CD4-positive, alpha-beta T cell treated with Interleukin-2 at 100 ng/mL for 4 hours (primary cell): Measurements from ENCODE around the gene ACTG1.
A peak's percentile ranks its signal among the peaks of the same experiment; 100 is the strongest.

ENCODE experiments used
- DNase-seq: peaks from one replicate; pipeline ENCODE4 v3.0.0-alpha.2; 2020; ENCODE audit warnings: low spot score

The ACTG1 gene

DNA sequence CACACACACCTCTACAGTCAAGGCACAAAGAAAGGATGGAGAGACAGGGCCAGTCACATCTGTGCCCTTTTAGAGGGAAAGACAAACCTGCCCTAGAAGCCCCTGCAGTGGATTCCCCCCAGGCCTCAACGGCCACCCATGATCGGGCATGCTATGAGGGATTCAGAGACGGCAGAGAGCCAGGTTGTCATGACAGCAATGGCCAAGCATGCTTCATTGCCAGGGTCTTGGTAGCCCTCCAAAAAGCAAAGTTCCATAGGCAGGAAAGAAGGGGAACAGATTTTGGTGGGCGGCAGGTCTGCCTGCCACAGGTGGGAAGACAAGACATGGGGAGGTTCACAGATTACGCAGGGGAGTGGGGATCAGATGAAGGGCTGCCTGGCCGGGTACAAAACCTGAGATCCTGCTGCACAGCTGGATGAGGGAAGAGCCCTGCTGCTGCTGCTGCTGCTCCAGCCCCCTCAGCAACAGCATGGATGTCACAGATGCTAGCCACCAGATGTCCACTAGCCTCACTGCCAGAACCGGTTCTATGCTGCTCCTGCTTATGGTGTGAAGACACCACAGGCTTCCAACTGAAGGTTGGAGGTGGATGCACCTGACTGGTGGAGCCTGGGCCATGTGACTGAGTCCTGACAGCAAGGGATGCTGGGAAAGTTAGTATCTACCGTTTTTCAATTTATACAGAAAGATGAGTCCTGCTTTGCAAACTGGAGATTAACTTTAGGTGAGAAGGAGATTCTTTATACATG lies 17.8 kb downstream of the ACTG1 start:
- no peak for DNase-seq

DNA sequence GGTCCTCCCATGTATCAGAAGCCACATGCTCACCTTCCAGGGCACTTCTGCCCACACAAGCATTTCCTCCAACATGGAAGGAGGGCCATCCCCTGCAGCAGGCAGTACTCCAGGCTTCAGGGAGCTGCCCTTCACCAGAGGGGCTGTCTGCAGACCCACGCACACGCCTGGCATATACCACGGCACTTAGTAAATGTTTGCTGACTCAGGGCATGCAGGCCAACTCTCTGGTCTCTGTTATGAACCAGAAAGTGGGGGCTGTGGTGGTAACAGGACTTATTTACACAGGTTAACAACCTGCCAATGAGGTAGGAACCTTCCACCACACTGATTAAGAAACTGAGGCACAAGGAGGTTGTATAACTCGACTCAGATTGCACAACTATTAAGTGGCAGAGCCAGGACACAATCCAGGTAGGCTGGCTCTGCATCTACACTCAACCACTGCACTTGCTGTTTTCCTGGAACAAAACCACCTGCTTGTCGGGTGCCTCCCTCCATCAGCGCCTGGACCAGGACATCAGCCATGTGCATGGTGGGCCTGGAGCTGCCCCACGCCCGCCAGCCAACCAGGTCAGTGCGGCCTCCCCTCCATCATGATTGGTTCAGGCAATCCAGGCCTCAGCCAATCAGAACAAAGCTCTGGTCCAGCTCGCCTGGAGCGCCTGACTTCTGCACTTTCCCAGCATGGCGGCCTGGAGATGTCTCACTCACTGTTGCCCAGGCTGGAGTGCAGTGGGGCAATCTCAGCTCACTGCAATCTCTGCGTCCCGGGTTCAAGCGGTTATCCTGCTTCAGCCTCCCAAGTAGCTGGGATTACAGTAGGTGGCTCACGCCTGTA lies 19.2 kb downstream of the ACTG1 start:
- DNase-seq = no peak

GRCh38 chr17:81492706-81493105 lies 19.9 kb downstream of the ACTG1 start:
- no peak for DNase-seq

DNA sequence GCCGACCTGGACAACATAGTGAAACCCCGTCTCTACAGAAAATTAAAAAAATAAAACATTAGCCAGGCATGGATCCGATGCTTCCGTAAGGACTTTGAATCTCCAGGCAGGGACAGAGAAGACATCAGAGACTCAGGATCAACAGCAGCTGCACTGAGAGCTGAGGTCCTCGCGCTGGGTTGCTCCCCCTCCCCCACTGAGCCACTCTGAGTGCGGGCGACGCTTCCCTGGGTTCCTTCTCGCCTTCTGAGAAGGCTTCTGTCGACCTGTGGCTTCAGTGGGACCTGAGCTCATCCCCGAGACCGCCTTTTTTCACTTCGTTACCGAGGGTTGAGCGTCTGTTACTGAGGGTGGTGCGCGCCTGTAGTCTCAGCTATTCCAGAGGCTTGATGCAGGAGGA lies 20.4 kb downstream of the ACTG1 start:
- DNase-seq = no peak

DNA sequence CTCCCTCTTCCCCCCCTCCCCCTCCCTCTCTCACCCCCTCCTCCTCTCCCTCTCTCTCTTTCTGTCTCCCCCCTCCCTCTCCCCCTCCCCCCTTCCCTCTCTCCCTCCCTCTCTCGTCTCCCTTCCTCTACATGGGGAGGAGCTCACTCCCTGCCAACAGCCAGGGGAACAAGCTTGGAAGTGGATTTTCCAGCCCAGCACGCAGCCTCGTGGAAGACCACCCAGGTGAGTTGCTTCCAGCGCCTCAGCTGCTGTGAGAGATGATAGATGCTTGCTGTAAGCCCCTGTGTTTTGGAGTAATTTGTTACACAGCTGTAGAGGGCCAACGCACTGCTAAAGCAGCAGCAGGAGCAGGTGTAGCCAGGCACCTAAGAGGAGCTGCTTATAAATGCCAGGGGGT lies 20.8 kb downstream of the ACTG1 start:
- DNase-seq = no peak

DNA sequence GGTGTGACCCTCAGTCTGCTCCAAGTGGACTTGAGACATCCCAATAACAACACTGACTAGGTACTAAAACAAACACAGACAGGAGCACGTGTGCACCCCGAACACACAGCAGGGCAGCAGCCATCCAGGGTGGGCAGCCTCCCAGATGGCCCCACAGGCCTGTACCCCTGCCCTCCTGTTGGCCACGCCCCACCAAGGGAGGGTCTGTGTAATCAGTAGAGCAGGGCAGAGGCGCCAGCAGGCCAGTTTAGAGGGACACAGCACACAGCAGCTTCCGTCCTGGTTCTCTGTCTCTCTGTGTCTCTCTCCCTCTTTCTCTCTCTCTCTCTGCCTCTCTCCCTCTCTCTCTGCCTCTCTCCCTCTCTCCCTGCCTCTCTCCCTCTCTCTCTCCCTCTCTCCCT lies 21.4 kb downstream of the ACTG1 start:
- no peak for DNase-seq

- DNase-seq = no peak
These were observed 22.3 kb downstream of the ACTG1 start for GRCh38 chr17:81489998-81490992.

- DNase-seq = no peak
These were observed 23.3 kb downstream of the ACTG1 start for GRCh38 chr17:81489012-81489997.

DNA sequence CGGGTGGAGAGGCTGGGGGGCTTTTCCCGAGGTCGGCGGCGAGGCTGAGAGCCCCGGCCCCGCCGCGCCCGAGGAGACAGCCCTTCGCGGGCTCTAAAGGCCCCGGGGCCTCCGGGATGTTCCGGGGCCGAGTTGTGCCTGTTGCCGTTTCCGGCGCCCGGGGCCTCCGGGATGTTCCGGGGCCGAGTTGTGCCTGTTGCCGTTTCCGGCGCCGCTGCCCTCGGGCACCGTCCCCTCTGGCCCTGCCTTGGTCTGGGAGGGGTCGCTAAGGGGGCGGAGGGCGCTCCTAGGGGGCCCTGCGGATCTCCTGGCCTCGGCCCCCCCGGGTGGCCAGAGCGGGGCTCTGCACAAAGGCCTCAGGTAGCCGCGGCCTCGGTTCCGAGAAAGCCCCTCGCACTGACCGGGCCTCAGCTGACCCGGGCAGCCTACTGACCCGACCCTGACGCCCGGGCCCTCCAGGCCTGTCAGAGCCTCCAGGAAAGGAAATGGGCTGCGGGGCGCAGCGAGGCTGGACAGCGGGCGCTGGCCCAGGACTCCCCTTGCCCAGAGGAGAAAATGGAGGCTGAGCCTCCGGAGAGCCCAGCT lies 24.2 kb downstream of the ACTG1 start:
- DNase-seq = no peak

- peak; percentile 73 for DNase-seq
These were observed 24.9 kb downstream of the ACTG1 start for GRCh38 chr17:81487487-81488275.

DNA sequence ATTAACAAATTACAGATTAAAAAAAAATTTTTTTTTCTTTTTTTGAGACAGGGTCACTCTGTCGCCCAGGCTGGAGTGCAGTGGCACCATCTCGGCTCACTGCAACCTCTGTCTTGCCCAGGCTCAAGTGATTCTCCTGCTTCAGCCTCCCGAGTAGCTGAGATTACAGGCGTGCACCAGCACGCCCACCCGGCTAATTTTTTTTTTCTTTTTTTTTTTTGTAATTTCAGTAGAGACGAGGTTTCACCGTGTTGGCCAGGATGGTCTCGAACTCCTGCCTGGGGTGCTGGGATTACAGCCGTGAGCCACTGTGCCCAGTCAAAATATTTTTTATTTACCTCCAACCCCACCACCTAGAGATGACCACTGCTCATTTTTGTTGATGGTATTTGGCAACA lies 25.5 kb downstream of the ACTG1 start:
- DNase-seq = no peak

GRCh38 chr17:81486199-81486810 lies 26.3 kb downstream of the ACTG1 start:
- no peak for DNase-seq

DNA sequence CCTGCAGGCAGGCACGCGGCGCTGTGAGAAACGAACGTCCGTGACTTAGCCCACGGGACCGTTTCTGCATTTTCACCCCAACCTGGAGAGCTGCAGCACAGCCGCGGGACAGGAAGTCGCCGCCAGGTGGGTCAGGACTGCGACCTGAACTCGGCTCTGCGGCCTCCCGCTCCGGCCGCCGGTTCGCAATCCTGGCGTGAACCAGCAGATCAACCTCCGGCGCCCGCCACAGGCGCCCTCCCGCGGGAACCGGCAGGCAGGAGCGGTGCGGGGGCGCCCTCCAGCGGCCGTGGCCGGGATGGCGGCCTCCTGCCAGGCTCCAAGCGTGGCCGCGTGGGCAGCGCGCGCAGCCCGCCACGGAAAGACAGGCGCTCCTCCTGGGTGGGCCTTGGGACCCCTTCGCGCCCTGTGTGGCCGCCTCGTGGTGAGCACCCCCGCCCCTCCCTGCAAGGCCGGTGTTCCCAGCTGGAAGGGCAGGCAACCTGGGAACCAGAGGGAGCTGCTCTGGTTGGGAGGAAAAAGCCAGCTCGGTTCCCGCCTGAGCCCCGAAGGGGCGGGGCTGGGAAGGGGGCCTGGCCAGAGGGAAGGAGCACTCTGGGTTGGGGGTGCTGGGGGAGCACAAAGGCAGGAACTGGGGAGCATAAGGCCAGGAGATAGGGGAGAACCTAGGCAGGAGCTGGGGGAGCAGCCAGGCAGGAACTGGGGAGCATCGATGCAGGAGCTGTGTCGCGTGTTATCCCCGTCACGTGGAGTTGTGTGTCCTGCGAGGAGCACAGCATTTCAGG lies 28.2 kb downstream of the ACTG1 start:
- DNase-seq = peak; percentile 88

DNA sequence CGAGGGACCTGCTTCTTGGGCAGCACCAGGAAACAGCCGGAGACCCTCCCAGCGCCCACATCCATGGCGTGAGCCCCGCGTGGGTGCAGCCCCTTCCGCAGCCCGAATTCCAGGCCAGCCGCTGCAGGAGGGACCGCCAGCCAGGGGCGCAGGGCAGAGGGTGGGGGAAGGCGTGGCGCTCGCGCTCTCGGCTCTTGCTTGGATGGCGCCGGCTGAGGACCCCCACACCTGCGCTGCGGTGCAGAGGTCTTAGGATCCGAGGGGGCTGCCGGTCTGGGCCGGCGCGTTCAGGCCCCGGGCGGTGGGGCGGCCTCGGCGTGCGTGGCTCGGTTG lies 28.8 kb downstream of the ACTG1 start:
- no peak for DNase-seq

GRCh38 chr17:81483085-81483861 lies 29.3 kb downstream of the ACTG1 start:
- DNase-seq = no peak

- no peak for DNase-seq
These were observed 29.9 kb downstream of the ACTG1 start for GRCh38 chr17:81482673-81483072.

- DNase-seq = no peak
These were observed 30.6 kb downstream of the ACTG1 start for GRCh38 chr17:81481815-81482505.
